ENCODE data around the gene TRIM46.
"Not testable (repeated sequence)": the region's sequence is repeated elsewhere in the genome, so short reads cannot be mapped to it uniquely, and the experiment has no call there.

The TRIM46 gene

DNA sequence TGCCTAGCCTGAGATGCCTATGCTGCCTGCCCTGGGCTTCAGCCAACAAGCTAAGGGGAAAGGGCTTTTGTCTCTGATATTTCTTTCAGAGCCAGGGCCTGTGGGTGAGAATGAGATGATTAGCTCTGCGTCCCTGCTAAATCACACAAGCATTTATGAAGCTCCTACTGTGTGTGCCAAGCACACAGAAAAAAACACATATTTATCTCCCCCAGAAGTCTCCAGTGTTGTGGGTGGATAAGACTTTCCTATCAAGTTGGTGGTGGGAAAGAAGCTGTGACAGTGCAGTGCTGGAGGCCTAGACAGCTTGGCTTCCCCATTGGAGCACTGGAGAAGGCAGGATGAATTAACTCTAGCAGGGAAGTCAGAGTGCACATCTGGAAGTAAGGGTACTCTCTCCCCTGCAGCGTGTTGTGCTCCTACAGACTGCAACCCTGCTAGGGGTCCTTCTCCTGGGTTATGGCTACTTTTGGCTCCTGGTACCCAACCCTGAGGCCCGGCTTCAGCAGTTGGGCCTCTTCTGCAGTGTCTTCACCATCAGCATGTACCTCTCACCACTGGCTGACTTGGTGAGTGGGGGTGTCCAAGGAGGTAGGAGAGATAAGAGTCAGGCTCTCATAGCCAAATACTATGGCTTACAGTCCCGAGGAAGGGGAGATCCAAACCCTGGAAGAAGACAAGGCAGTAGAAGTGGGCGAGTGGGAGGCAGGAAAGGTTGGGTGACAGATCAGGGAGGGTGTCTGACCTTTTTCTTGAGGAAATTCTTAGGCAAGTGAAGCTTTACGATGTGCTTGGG lies 36.3 kb upstream of the TRIM46 start:
- no peak for DNase-seq (ENCODE audit: low read depth)

DNA sequence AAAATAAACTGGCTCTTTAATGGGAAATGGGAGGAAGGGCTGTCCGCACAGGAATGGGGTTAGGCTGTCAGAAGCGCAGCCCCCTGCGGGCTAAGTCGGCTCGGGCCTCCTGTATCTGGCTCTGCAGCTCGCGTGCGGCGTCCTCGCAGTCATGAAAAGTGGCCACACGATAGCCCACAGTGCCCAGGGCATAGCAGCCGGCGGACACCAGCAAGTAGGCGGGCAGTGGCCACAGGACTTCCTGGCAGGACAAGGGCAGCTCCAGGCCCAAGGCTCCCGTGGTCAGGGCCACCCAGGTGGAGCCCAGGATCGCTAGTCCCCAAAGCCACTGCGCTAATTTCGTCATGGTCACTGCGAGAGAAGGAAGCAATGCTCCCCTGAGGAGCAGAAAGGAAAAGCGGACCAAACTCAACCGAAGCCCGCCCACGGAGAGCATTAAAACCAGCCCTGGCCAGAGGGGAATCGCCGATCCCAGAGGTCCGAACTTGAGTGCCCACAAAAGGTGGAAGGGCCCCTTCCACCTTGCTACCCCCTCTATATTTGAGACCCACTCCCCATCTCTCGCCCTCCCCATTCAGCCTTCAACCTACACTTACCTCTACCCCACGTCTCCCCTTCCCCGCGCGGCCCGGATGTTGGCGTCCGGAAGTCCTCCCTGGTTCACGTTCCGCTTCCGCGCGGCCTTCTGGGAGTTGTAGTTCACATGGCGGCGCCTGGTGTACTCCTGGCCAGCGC lies 33.6 kb upstream of the TRIM46 start, which contains the start of gene DPM3:
TSS of gene DPM3 (minus strand) at position 637 of the 735 bp plus-strand sequence. CDS start at position 346, 291 bp downstream.
- peak; percentile 86 for DNase-seq (ENCODE audit: low read depth)

DNA sequence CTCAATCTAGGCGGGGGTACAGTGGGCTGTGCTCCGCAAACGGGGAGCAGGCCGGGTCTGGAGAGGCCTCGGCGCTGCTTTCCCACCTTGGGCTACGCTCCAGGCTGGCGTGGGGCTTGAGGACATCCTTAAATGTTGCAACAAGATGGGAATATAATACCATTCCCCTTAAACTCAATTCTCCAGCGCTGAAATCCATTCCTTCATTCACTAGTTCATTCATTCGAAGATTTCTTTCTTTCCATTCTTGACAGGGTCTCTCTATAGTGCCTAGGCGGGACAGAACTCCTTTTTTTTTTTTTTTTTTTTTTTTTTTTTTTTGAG lies 33.1 kb upstream of the TRIM46 start:
- no peak for DNase-seq (ENCODE audit: low read depth)

- no peak for DNase-seq (ENCODE audit: low read depth)
Observed at GRCh38 chr1:155141749-155142148, 31.9 kb upstream of the TRIM46 start.

DNA sequence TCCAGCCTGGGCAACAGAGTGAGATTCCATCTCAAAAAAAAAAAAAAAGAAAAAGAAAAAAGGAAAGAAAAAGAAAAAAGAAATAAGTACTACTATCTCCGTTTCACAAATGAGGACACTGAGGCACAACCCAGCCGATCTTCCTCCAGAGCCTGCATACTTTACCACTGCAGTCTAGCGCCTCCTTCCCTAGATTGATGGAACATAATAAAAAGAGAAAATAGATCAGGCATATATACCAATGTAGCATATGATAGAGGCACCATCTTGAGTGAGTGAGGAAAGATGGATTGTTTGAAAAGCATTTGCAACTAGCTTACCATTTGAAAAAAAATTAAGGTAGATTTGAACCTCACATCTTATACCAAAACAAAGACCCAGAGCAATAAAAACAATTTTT lies 28.2 kb upstream of the TRIM46 start:
- no peak for DNase-seq (ENCODE audit: low read depth)

GRCh38 chr1:155155996-155156643 lies 17.5 kb upstream of the TRIM46 start:
- DNase-seq (ENCODE audit: low read depth) = not testable (repeated sequence)

DNA sequence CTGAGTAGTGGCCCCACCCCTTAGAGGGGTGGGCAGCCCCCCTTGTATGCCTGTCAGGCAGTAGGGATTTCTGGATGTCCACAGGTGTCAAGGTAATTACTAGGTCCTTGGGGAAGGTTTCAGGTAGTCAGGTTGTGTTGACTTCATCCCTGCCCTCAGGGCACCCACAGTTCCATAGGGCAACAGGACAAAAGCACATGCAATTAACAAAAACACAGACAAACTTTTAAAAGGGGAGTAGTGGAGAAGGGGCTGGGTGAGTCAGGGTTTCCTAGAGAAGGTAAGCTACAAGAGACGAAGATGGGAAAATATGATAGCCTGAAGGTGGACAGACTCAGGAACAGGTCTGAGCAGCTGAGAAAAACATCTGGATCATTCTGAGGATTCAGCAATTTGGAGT lies 14.7 kb upstream of the TRIM46 start:
- DNase-seq (ENCODE audit: low read depth) = no peak

GRCh38 chr1:155160128-155160527 lies 13.5 kb upstream of the TRIM46 start:
- no peak for DNase-seq (ENCODE audit: low read depth)

- DNase-seq (ENCODE audit: low read depth) = not testable (repeated sequence)
Observed at GRCh38 chr1:155162631-155163030, 11.0 kb upstream of the TRIM46 start.

DNA sequence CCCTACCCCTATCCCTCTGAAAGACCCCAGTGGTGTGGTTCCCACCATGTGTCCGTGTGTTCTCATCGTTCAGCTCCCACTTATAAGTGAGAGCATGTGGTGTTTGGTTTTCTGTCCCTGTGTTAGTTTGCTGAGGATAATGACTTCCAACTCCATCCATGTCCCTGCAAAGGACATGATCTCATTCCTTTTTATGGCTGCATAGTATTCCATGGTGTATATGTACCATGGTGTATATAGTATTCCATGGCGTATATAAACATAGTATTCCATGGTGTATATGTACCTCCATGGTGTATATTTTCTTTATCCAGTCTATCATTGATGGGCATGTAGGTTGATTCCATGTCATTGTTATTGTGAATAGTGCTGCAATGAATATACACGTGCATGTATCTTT lies 9.9 kb upstream of the TRIM46 start:
- DNase-seq (ENCODE audit: low read depth) = not testable (repeated sequence)

DNA sequence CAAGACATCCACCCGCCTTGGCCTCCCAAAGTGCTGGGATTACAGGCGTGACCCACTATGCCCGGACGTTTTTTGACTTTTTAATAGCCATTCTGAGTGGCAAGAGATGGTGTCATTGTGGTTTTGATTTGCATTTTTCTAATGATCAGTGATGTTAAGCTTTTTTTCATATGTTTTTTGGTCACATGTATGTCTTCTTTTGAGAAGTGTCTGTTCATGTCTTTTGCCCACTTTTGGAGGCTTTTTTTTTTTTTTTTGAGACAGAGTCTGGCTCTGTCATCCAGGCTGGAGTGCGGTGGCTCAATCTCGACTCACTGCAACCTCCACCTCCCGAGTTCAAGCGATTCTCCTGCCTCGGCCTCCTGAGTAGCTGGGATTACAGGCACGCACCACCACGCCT lies 9.0 kb upstream of the TRIM46 start:
- not testable (repeated sequence) for DNase-seq (ENCODE audit: low read depth)

GRCh38 chr1:155166051-155166470 lies 7.6 kb upstream of the TRIM46 start:
- no peak for DNase-seq (ENCODE audit: low read depth)

- no peak for DNase-seq (ENCODE audit: low read depth)
Observed at GRCh38 chr1:155166471-155167165, 7.0 kb upstream of the TRIM46 start.

DNA sequence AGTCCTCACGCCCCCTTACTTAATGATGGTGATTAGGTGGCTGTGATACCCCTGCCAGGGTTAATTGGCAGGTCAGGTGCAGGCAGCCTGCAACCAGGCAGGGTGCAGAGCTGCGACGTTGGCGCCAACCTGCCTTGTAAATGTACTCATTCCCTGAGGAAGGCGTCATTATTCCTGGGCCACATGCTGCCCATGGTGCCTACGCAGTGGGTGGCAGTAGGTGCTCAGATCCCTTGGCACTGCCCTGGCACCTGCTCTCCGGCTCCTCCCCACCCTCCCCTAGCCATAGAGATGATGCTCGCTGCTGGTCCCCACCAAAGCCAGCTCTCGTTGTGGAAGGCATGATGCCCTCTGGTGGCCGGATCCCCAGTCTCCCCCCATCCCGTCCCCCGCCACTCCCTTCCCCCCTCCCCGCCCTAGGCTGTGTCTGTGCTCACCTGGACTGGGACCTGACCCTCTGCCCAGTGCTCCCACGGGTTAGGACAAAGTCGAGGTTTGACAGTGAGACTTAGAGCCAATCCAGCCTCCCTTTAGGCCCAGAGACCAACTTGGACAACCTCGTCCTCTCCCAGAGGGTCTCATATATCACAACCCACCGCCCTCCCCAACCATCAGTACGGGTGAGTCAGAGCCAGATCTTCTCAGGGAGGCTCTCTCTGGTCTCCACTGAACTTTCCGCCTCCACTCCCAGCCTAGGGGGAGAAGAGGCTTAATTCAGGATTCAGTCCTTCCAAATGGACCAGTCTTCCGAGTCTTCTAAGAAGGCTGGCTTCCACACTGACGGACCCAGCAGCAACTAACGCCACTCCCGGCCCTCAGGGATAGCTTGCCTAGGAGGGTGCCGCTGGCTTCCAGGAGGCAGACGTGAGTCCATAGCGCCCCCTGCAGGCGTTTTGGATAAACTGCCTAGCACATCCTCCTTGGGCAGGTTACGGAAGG lies 6.2 kb upstream of the TRIM46 start:
- DNase-seq (ENCODE audit: low read depth) = peak; percentile 76

DNA sequence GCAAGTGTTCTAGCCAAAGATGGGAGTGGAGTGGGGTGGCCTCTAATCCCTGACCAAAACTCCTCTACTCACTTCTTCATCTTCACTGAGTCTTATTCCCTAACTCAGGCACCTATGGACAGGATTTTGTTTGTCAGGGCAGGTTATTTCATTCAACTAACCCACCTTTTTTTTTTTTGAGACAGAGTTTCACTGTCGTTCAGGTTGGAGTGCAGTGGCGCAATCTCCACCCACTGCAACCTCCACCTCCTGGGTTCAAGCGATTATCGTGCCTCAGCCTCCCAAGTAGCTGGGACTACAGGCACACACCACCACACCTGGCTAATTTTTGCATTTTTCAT lies 5.6 kb upstream of the TRIM46 start:
- DNase-seq (ENCODE audit: low read depth) = not testable (repeated sequence)

DNA sequence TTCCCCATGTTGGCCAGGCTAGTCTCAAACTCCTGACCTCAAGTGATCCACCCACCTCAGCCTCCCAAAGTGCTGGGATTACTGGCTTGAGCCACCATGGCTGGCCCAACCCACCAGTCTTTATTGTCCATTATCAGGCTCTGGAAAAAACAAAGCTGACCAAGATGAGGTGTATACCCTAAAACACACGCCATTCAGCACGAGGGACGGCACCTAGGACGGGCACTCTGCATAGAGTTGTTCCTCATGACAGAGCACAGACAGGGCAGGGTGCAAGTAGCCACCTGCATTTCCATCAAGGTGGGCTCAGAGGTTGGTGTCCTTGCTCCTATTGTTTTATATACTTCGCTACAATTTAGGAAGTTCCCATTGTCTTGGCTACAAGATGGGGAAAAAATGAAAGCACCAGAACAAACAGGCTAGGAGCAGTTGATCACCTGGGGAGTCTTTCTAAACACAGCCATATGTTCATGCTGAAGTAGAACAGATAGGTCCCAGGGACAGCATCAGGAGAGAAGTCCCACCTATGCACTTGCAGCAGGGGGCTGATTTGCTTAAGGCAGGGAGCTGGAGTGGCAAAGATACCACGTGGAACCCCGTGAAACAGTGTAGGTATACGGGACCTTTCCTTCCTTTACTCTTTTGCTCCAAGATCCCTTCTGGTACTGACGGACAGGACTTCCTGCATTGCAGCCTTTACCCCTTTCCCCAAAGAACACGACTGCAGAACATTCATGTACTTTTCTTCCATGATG lies 5.0 kb upstream of the TRIM46 start:
- DNase-seq (ENCODE audit: low read depth) = no peak

DNA sequence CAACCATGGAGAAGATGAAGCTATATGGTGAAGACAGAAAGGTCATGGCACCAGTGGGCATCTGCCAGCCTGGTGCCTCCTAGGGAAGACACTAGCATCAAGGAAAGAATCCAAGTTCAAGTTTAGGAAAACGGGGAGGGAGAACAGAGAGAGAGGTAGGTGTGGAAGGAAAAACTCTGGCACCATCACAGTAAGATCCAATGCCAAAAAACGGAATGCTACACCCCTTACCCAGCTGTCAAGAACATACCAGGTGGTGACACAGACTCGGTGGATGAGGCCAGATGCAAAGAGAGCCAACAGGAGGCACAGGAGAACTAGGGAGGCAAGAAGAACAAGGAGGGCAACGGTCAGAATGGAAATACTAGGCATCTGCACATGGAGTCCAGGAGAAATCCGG lies 4.1 kb upstream of the TRIM46 start:
- no peak for DNase-seq (ENCODE audit: low read depth)

DNA sequence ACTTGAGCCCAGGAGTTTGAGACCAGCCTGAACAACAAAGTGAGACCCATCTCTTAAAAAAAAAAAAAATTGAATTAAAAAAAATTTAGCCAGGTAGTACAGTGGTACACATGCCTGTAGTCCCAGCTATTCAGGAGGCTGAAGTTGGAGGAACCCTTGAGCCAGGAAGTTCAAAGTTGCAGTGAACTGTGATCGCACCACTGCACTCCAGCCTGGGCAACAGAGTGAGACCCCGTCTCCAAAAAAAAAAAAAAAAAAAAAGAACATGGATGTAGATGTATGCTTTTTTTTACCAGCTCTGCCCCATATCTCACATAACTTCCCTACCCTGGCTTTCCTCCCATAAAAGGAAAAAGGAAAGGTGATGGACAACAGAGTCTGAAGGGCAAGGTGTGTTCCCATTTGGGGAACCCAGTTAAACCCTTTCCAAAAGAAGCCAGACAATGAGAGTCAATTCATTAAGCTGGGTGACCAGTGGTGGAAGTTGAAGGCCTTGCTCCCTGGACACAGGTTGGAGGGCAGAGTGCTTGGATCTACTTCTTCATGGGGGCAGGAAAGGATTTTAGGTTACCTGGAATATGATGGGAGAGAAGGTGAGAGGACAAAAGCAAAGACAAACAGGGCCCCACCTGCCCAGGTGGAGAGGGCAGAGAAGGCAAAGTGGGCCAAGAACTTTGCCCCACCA lies 3.4 kb upstream of the TRIM46 start:
- no peak for DNase-seq (ENCODE audit: low read depth)

GRCh38 chr1:155170806-155171205 lies 2.8 kb upstream of the TRIM46 start:
- no peak for DNase-seq (ENCODE audit: low read depth)
